ENCODE measurements around the gene NTNG1.

GRCh38 chr1:107264007-107264406 lies 123.2 kb downstream of the NTNG1 start:
- TF ChIP-seq CTCF (IDR thresholded peaks at IDR 0.05) (no peak), POLR2A (IDR thresholded peaks at IDR 0.05) (no peak)

Measured in ovary (tissue), 3 donors.